GM23248 (cell line): ENCODE results near the gene PTGFRN. TPM values are rescaled to one million over a fixed set of nuclear protein-coding genes. Genes with fewer than 3 reads are reported as not detected.
A peak's percentile ranks its signal among the peaks of the same experiment; 100 is the strongest.

Experiments
- DNase-seq: peaks from one replicate; pipeline ENCODE4 v3.0.0-alpha.2; 2015
- H2AFZ ChIP-seq: fragments of 200-600 bp; sonication (generic); 2 replicates; pipeline ENCODE4 v1.6.1; 2016; ENCODE audit warnings: antibody characterized with exemption
- H3F3A ChIP-seq: fragments of 200-600 bp; sonication (generic); 2 replicates; pipeline ENCODE4 v1.6.1; 2016; ENCODE audit warnings: mild to moderate bottlenecking, antibody characterized with exemption, mixed run types; ENCODE audit not compliant: insufficient read depth
- H3K27ac ChIP-seq: fragments of 200-600 bp; sonication (generic); 2 replicates; pipeline ENCODE4 v1.5.1; 2016; ENCODE audit warnings: mild to moderate bottlenecking
- H3K27me3 ChIP-seq: fragments of 200-600 bp; sonication (generic); replicated peaks from 2 replicates; pipeline ENCODE4 v1.6.1; 2016; ENCODE audit warnings: mild to moderate bottlenecking; ENCODE audit not compliant: insufficient read depth
- H3K36me3 ChIP-seq: fragments of 200-600 bp; sonication (generic); 2 replicates; pipeline ENCODE4 v1.6.1; 2016; ENCODE audit warnings: low read depth, mild to moderate bottlenecking
- H3K4me1 ChIP-seq: fragments of 200-600 bp; sonication (generic); 2 replicates; pipeline ENCODE4 v1.6.1; 2016; ENCODE audit warnings: mild to moderate bottlenecking; ENCODE audit not compliant: insufficient read depth
- H3K4me2 ChIP-seq: fragments of 200-600 bp; sonication (generic); one replicate; pipeline ENCODE4 v1.6.1; 2016; ENCODE audit warnings: mild to moderate bottlenecking; ENCODE audit not compliant: unreplicated experiment
- H3K4me3 ChIP-seq: fragments of 200-600 bp; sonication (generic); 2 replicates; pipeline ENCODE4 v1.5.1; 2016; ENCODE audit warnings: mild to moderate bottlenecking
- H3K79me2 ChIP-seq: fragments of 200-600 bp; sonication (generic); 2 replicates; pipeline ENCODE4 v1.6.1; 2016; ENCODE audit warnings: mild to moderate bottlenecking; ENCODE audit not compliant: insufficient read depth
- H3K9ac ChIP-seq: fragments of 200-600 bp; sonication (generic); 2 replicates; pipeline ENCODE4 v1.6.1; 2016; ENCODE audit warnings: mild to moderate bottlenecking
- H3K9me2 ChIP-seq: fragments of 200-600 bp; sonication (generic); 2 replicates; pipeline ENCODE4 v1.6.1; 2016; ENCODE audit warnings: mixed run types, mild to moderate bottlenecking, moderate library complexity; ENCODE audit not compliant: insufficient read depth
- H3K9me3 ChIP-seq: fragments of 200-600 bp; sonication (generic); one replicate; pipeline ENCODE4 v1.6.1; 2017; ENCODE audit warnings: low read depth
- H4K20me1 ChIP-seq: fragments of 200-600 bp; sonication (generic); 2 replicates; pipeline ENCODE4 v1.6.0; 2016; ENCODE audit not compliant: insufficient read depth
- EZH2 ChIP-seq: fragments of 200-600 bp; sonication (generic); IDR thresholded peaks from 2 replicates; pipeline ENCODE4 v1.6.1; 2018; ENCODE audit warnings: antibody characterized with exemption, mild to moderate bottlenecking; ENCODE audit not compliant: insufficient read depth, poor library complexity, severe bottlenecking
- EZH2phosphoT487 ChIP-seq: fragments of 200-600 bp; sonication (generic); IDR thresholded peaks from 2 replicates; pipeline ENCODE4 v1.6.1; 2018; ENCODE audit warnings: antibody characterized with exemption, moderate library complexity, mild to moderate bottlenecking, low read depth; ENCODE audit not compliant: insufficient read depth
- WGBS, 2 experiments: methylation state at CpG; one replicate each; pipeline ENCODE4 v1.1.6; 2015 to 2017; ENCODE audit warnings: low lambda C conversion rate in 2 of 2, low coverage in 1 of 2; ENCODE audit errors: missing lambda C conversion rate in 2 of 2; 5-methylcytosine and 5-hydroxymethylcytosine counted together
- in situ Hi-C: fragments of 300-500 bp; cut with MboI; formaldehyde crosslinking; loops from 2 replicates; pipeline ENCODE4 v1.15.0; 2020
- polyA plus RNA-seq: library from polyadenylated mRNA; unstranded; fragments of >200 nt; fragmentation: Nextera tagmentation; extraction: Ambion mirVana; gene quantifications from 2 replicates; pipeline ENCODE4 v1.2.1, GENCODE V29; 2016
- total RNA-seq: library from RNA; depleted of rRNA; stranded (reverse); fragments of >200 nt; shearing (Covaris generic); gene quantifications from 2 replicates; pipeline ENCODE4 v1.2.3, GENCODE V29; 2014

Gene PTGFRN
- total and polyA plus RNA-seq, 2 experiments from 2014 or later = 14.7 to 25.7 TPM

DNA sequence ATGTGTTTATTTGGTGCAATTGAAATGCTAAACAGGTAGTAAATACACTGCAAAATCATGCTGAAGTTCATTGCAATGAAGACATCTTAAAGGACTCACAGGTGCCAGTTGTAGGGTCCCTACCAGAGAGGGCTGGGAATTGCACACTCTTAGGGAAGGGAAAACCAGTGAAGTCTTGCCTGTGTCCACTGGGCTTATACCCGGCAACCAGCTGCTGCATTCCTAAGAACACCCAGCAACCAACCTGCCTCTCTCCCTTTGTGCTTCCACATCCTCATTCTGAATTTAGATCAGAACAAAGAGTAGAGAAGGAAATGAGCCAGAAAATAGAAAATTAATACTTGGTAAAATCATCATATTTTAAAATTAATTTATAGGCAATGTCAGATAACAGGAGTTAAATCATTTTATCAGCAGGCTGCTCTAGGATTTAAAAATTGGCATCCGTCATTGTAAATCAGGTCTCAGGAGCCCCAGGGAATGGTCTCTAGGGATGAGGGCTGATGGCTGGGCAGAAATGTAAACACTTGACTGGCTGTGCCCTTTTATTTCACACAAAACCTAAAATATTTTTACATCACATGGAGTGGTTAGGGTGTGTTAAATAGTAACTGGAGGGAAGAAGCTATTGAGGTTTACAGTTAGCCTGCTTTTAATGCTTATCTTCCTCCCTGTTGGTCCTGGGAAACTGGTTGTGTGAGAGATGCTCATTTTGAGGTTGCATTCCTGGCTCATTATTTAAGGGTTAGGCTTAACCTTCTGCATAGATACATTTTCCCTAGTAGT, 31.3 kb downstream of the PTGFRN start:
- Histone ChIP-seq H3K27me3 (no peaks in the 10 kb centered on the region), H4K20me1 (no peaks in the 10 kb centered on the region), H3K4me2 (no peak overlapping the region), H3K9me2 (no peaks in the 10 kb centered on the region), H3K4me3 (no peak overlapping the region), H3K9ac (no peak overlapping the region), H2AFZ (no peak overlapping the region), H3K4me1 (no peaks in the 10 kb centered on the region), H3K9me3 (no peaks in the 10 kb centered on the region), H3K36me3 (no peaks in the 10 kb centered on the region), H3F3A (no peaks in the 10 kb centered on the region), H3K79me2 (no peaks in the 10 kb centered on the region), H3K27ac (no peak overlapping the region)
- no peak for DNase-seq
- 98% methylated on average over 2 of the region's 2 CpGs for WGBS, 2 experiments
- in situ Hi-C loops = no loop called here
- TF ChIP-seq EZH2phosphoT487 = no peak
- TF ChIP-seq EZH2 = no peak

DNA sequence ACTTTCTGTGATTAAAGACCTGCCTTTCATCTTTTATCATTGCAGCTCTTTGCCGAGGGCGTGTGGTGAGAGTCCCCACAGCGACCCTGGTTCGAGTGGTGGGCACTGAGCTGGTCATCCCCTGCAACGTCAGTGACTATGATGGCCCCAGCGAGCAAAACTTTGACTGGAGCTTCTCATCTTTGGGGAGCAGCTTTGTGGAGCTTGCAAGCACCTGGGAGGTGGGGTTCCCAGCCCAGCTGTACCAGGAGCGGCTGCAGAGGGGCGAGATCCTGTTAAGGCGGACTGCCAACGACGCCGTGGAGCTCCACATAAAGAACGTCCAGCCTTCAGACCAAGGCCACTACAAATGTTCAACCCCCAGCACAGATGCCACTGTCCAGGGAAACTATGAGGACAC, 32.0 kb downstream of the PTGFRN start:
- DNase-seq = no peak
- H2AFZ ChIP-seq = no peak overlapping the region
- no peaks in the 10 kb centered on the region for H3K79me2 ChIP-seq
- H3K4me1 ChIP-seq = no peaks in the 10 kb centered on the region
- H3K9me2 ChIP-seq = no peaks in the 10 kb centered on the region
- no peaks in the 10 kb centered on the region for H3K9me3 ChIP-seq
- 91 to 94% methylated on average over 13 of the region's 13 CpGs for WGBS, 2 experiments
- no peaks in the 10 kb centered on the region for H3F3A ChIP-seq
- H3K9ac ChIP-seq = no peak overlapping the region
- in situ Hi-C loops = no loop called here
- TF ChIP-seq EZH2 = no peak
- TF ChIP-seq EZH2phosphoT487 = no peak
- no peak overlapping the region for H3K27ac ChIP-seq
- no peaks in the 10 kb centered on the region for H3K36me3 ChIP-seq
- H4K20me1 ChIP-seq = no peaks in the 10 kb centered on the region
- H3K4me2 ChIP-seq = no peak overlapping the region
- no peaks in the 10 kb centered on the region for H3K27me3 ChIP-seq
- H3K4me3 ChIP-seq = no peak overlapping the region

DNA sequence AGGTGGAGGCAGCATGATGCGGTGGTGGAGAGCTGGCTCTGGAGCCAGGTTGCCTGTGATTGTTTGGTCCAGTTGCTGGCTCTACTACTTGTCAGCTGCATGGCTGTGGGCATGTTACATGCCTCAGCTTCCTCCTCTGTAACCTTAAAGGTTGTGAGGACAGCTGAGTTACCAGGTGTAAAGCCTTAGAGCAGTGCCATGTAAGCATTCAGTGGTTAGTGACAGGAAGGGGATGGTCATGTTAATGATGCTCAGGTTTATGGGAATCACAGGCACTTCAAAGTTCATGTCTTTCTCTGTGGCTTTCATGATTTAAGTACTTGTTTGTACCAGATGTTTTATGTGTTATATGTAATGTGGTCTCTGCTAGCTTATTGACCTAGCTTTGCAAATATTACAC, 32.6 kb downstream of the PTGFRN start:
- H3K36me3 ChIP-seq = no peaks in the 10 kb centered on the region
- in situ Hi-C loops = no loop called here
- no peaks in the 10 kb centered on the region for H3K27me3 ChIP-seq
- DNase-seq = no peak
- no peak overlapping the region for H3K9ac ChIP-seq
- TF ChIP-seq EZH2 = no peak
- no peak for TF ChIP-seq EZH2phosphoT487
- no peaks in the 10 kb centered on the region for H4K20me1 ChIP-seq
- no peaks in the 10 kb centered on the region for H3F3A ChIP-seq
- H3K4me2 ChIP-seq = no peak overlapping the region
- H2AFZ ChIP-seq = no peak overlapping the region
- no peaks in the 10 kb centered on the region for H3K79me2 ChIP-seq
- no peaks in the 10 kb centered on the region for H3K4me1 ChIP-seq
- H3K4me3 ChIP-seq = no peak overlapping the region
- H3K9me2 ChIP-seq = no peaks in the 10 kb centered on the region
- no peak overlapping the region for H3K27ac ChIP-seq
- WGBS, 2 experiments = 100% methylated on average over 1 of the region's 1 CpG
- H3K9me3 ChIP-seq = no peaks in the 10 kb centered on the region

DNA sequence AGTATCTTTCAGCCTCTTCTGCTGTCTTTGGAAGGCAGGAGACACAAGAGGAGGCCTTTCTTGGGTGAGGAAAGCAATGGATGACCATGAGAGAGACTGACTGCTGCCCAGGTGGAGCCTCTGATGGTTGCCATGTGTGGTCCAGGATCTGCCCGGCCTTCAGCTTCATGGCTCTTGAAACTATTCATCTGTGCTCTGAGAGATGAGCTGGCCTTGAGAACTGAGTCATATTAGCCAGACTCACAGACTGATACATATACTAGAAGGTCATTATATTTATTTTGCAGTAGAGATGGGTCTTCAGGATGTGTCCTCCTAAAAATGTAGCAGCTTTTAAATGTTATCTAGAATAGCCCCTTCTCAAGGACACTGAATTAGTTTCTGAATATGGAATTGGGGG, 33.7 kb downstream of the PTGFRN start:
- Histone ChIP-seq H3K4me2 (no peak overlapping the region), H3K27me3 (no peaks in the 10 kb centered on the region), H3K9me2 (no peaks in the 10 kb centered on the region), H3K9me3 (no peaks in the 10 kb centered on the region), H3K36me3 (no peaks in the 10 kb centered on the region), H3F3A (no peaks in the 10 kb centered on the region), H3K79me2 (no peaks in the 10 kb centered on the region), H3K9ac (no peak overlapping the region), H3K4me1 (no peaks in the 10 kb centered on the region), H2AFZ (no peak overlapping the region), H4K20me1 (no peaks in the 10 kb centered on the region), H3K27ac (no peak overlapping the region), H3K4me3 (no peak overlapping the region)
- DNase-seq = peak; percentile 61
- no peak for TF ChIP-seq EZH2
- no peak for TF ChIP-seq EZH2phosphoT487
- in situ Hi-C loops = no loop called here
- 47 to 58% methylated on average over 1 of the region's 1 CpG for WGBS, 2 experiments

DNA sequence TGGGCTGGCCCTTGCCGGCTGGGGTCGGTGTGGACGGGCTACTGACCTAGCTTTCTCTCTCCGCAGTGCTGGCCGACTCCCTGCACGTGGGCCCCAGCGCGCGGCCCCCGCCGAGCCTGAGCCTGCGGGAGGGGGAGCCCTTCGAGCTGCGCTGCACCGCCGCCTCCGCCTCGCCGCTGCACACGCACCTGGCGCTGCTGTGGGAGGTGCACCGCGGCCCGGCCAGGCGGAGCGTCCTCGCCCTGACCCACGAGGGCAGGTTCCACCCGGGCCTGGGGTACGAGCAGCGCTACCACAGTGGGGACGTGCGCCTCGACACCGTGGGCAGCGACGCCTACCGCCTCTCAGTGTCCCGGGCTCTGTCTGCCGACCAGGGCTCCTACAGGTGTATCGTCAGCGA, 34.9 kb downstream of the PTGFRN start:
- Histone ChIP-seq H3K4me3 (no peak overlapping the region), H3F3A (no peaks in the 10 kb centered on the region), H3K36me3 (no peaks in the 10 kb centered on the region), H4K20me1 (no peaks in the 10 kb centered on the region), H3K9me2 (no peaks in the 10 kb centered on the region), H3K27me3 (no peaks in the 10 kb centered on the region), H3K9me3 (no peaks in the 10 kb centered on the region), H2AFZ (no peak overlapping the region), H3K4me2 (no peak overlapping the region), H3K4me1 (no peaks in the 10 kb centered on the region), H3K79me2 (no peaks in the 10 kb centered on the region), H3K9ac (no peak overlapping the region), H3K27ac (no peak overlapping the region)
- in situ Hi-C loops = no loop called here
- TF ChIP-seq EZH2phosphoT487 (no peak), EZH2 (no peak)
- DNase-seq = no peak
- 95% methylated on average over 21 to 42 of the region's 42 CpGs for WGBS, 2 experiments
